GM21723 (cell line): Measurements from ENCODE around the gene NPHP4.

ENCODE experiments used
- ATAC-seq: cut with Tn5 transposase; IDR thresholded peaks from one replicate; pipeline ENCODE4 v1.9.1; 2021; ENCODE audit warnings: mild to moderate bottlenecking, moderate library complexity; ENCODE audit not compliant: unreplicated experiment

NPHP4 gene

DNA sequence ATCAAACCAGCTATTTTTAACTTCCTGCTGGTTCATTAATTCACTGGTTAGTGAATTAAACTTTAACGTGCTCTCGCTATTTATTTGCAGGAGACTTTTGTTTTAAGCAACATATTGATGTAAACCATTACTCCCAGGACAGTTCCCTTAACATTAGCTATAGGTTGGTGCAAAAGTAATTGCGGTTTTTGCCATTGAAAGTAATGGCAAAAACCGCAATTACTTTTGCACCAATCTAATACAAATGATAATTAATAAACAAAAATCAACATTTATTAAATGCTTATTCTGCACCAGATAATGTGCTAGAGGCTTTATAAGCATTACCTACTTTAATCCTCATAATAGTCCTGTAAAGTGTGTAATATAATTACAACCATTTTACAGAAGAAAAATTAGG, 176.5 kb downstream of the NPHP4 start:
- ATAC-seq: no peak

DNA sequence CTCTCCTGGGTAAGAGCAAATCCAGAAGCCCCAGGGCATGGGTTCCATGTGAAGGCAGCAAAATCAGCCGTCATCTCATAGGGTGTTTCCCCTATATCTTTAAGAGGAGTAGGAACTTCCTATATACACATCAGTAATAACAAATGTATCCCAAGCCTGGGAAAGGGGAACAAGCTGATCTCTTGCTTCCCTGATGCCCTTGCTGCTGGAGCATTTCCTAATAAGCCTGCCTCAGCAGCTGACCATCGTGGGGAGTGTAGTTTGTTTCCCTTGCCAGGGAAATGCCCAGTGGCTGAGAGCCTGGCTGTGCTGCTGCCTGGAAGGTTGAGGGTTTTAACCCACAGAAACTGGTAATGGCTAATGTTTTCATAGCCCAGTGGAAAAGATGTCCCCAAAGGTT, 177.0 kb downstream of the NPHP4 start:
- ATAC-seq: no peak

DNA sequence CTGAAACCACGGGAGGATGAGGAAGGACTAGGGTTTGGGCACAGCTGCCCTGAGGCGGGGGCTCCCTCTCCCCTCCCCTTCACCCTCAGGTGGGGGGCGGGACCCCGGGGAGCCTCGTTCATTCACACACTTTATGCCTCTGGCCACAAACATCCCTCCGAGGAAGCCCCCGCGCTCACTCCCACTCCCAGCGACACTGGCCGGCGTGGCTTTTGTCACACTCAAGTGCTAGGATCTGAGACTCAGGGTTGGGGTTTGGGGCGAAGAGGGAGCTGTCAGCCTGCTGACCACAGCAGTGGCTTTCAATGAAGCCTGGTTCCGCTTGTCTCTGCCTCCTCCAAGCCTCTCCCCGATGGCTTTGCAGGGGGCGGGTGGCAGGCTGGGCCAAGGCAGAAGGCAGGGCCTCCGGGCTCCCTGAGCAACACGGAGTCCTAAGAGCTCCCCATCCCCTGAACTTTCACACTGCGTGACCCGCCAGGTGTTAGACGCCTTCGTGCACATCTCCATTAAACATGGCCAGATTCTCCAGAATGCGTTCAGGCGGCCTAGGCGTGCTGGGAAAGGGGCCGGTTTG, 178.1 kb downstream of the NPHP4 start:
- no peak for ATAC-seq

DNA sequence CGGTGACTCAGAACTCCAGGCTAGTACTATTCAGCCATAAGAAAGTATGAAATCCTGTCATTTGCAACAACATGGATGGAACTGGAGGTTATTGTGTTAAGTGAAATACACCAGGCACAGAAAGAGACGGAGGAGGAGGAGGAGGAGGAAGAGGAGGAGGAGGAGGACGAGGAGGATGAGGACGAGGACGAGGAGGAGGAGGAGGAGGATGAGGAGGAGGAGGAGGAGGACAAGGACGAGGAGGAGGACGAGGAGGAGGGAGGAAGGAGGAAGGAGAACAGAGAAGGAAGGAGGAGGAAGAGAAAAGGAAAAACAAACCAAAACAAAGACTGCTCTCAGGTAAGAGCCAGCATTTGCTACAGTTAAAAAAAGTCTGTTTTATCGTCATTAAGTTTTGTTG, 178.7 kb downstream of the NPHP4 start:
- ATAC-seq: no peak
